OCI-LY7 (cell line): ENCODE data around the gene RUSF1. TPM values are rescaled to one million over a fixed set of nuclear protein-coding genes. Genes with fewer than 3 reads are reported as not detected.

Experiments
- BruUV-seq: library from RNA; stranded (reverse); fragments of 400-500 nt; replicated peaks from 2 replicates; lab custom pipeline; 2021; lab: Mats Ljungman, UMichigan
- CTCF ChIA-PET: fragments of 300-600 bp; sonication (Branson Sonifier 250); formaldehyde crosslinking; loops from one replicate; lab custom pipeline; 2022; ENCODE audit warnings: antibody characterized with exemption; ENCODE audit not compliant: unreplicated experiment; lab: Charles Lee
- POLR2A ChIA-PET: fragments of 300-600 bp; sonication (Branson Sonifier 250); formaldehyde crosslinking; loops from one replicate; lab custom pipeline; 2022; ENCODE audit warnings: antibody characterized with exemption; lab: Charles Lee
- DNase-seq: peaks from one replicate; pipeline ENCODE4 v3.0.0-alpha.2; 2015; ENCODE audit warnings: low spot score
- H2AFZ ChIP-seq: fragments of 200-600 bp; sonication (generic), shearing (Covaris generic); 2 replicates; pipeline ENCODE4 v1.6.1; 2014; ENCODE audit warnings: mild to moderate bottlenecking, antibody characterized with exemption, low read length, moderate library complexity
- H3K27ac ChIP-seq: fragments of 200-600 bp; sonication (generic); 2 replicates; pipeline ENCODE4 v1.5.1; 2014; ENCODE audit warnings: mixed run types, low read depth, mild to moderate bottlenecking, moderate library complexity, low read length, inconsistent platforms; ENCODE audit not compliant: poor library complexity, severe bottlenecking
- H3K36me3 ChIP-seq: fragments of 200-600 bp; sonication (generic); 2 replicates; pipeline ENCODE4 v1.6.1; 2014; ENCODE audit warnings: mild to moderate bottlenecking, antibody characterized with exemption, low read length, moderate library complexity, mixed read lengths; ENCODE audit not compliant: insufficient read depth
- H3K4me1 ChIP-seq: fragments of 200-600 bp; sonication (generic); 2 replicates; pipeline ENCODE4 v1.5.1; 2014; ENCODE audit warnings: mild to moderate bottlenecking, low read length; ENCODE audit not compliant: insufficient read depth, poor library complexity, severe bottlenecking
- H3K4me2 ChIP-seq: fragments of 200-600 bp; sonication (generic); 2 replicates; pipeline ENCODE4 v1.6.1; 2014; ENCODE audit warnings: mild to moderate bottlenecking, low read length
- H3K4me3 ChIP-seq: fragments of 200-600 bp; sonication (generic); 2 replicates; pipeline ENCODE4 v1.5.1; 2014; ENCODE audit warnings: mild to moderate bottlenecking, low read depth, low read length; ENCODE audit not compliant: poor library complexity, severe bottlenecking
- H3K79me2 ChIP-seq: fragments of 200-600 bp; sonication (generic); 2 replicates; pipeline ENCODE4 v1.6.1; 2016; ENCODE audit warnings: low read depth, mild to moderate bottlenecking, low read length, moderate library complexity, mixed read lengths; ENCODE audit not compliant: insufficient read depth
- H3K9me2 ChIP-seq: fragments of 200-600 bp; sonication (generic); 2 replicates; pipeline ENCODE4 v1.6.1; 2016; ENCODE audit warnings: mild to moderate bottlenecking, low read length, mixed read lengths; ENCODE audit not compliant: insufficient read depth
- H3K9me3 ChIP-seq: fragments of 200-600 bp; sonication (generic); 2 replicates; pipeline ENCODE4 v1.6.1; 2014; ENCODE audit warnings: mild to moderate bottlenecking, mixed run types, low read length, mixed read lengths
- H4K20me1 ChIP-seq: fragments of 200-600 bp; sonication (generic); 2 replicates; pipeline ENCODE4 v1.6.1; 2014; ENCODE audit warnings: mild to moderate bottlenecking, antibody characterized with exemption, low read length, moderate library complexity, mixed read lengths; ENCODE audit not compliant: insufficient read depth
- CTCF ChIP-seq: fragments of 200-600 bp; sonication (generic); conservative IDR thresholded peaks from 2 replicates; pipeline ENCODE4 v1.5.1; 2014; ENCODE audit warnings: mild to moderate bottlenecking, antibody characterized with exemption, low read length, moderate library complexity, mixed read lengths
- EZH2phosphoT487 ChIP-seq: fragments of 200-600 bp; sonication (generic); IDR thresholded peaks from 2 replicates; pipeline ENCODE4 v1.6.1; 2018; ENCODE audit warnings: low read depth, borderline replicate concordance, mild to moderate bottlenecking, mixed run types, antibody characterized with exemption, low read length, moderate library complexity, mixed read lengths
- intact Hi-C: fragments of 100-400 bp; cut with micrococcal nuclease; formaldehyde crosslinking; loops from one replicate; pipeline ENCODE4 v1.10.0; 2022; ENCODE audit not compliant: unreplicated experiment
- total RNA-seq, 2 experiments: library from RNA; depleted of rRNA in 1 of 2; stranded (reverse); fragments of >200 nt in 1 of 2; shearing (Covaris generic) in 1 of 2; gene quantifications; 2 replicates each; pipeline ENCODE4 v1.2.3, GENCODE V29; 2014 to 2022

RUSF1 gene
- total RNA-seq, 2 experiments from 2014 or later, result 28.6 to 40.4 TPM

DNA sequence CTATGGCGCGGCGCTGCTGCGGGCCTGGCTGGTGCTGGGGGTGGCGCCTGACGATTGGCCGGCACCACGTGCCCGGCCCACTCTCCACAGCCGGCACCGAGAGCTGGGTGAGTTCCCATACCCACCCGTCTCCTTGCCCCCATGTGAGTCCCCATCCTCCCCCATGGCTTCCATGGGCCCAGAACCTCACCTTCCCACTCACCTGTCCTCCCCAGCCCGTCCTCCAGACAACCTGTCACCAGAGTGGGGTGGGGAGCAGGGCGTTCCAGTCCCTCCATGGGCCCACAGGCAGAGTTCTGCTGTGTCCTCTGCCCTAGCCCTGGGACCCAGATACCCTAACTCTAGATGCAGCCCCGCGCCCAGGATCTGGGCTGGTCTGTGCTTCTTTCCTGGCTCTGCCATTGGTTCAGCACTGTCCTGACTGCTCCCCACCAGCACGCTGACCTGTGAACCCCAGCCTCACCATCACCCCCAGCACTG is 43.4 kb downstream of the RUSF1 start:
- Histone ChIP-seq H4K20me1 (peaks cover 11% of the 10 kb centered on the region), H3K4me3 (no peak overlapping the region), H3K36me3 (no peaks in the 10 kb centered on the region), H3K4me1 (peaks cover 19% of the 10 kb centered on the region), H3K27ac (no peak overlapping the region), H3K4me2 (no peak overlapping the region), H3K79me2 (peaks cover 3% of the 10 kb centered on the region; the same call in 1 of the 2 replicates), H3K9me2 (no peaks in the 10 kb centered on the region), H2AFZ (no peak overlapping the region), H3K9me3 (no peaks in the 10 kb centered on the region)
- no TSS peak for BruUV-seq
- TF ChIP-seq CTCF, result no peak
- TF ChIP-seq EZH2phosphoT487, result no peak
- CTCF ChIA-PET, result no interaction called here
- no peak for DNase-seq
- POLR2A ChIA-PET, result no interaction called here
- intact Hi-C loops, result no loop called here

GRCh38 chr16:31464348-31464769 is 43.8 kb downstream of the RUSF1 start:
- CTCF ChIA-PET, result no interaction called here
- H3K36me3 ChIP-seq, result no peaks in the 10 kb centered on the region
- H3K4me1 ChIP-seq, result peaks cover 19% of the 10 kb centered on the region
- intact Hi-C loops, result no loop called here
- H3K27ac ChIP-seq, result no peak overlapping the region
- H3K4me2 ChIP-seq, result no peak overlapping the region
- H3K79me2 ChIP-seq, result peaks cover 3% of the 10 kb centered on the region; the same call in 1 of the 2 replicates
- POLR2A ChIA-PET, result no interaction called here
- H3K9me3 ChIP-seq, result no peaks in the 10 kb centered on the region
- DNase-seq, result no peak
- BruUV-seq, result no TSS peak
- no peak overlapping the region for H3K4me3 ChIP-seq
- H4K20me1 ChIP-seq, result peaks cover 11% of the 10 kb centered on the region
- no peak for TF ChIP-seq EZH2phosphoT487
- no peak for TF ChIP-seq CTCF
- no peak overlapping the region for H2AFZ ChIP-seq
- no peaks in the 10 kb centered on the region for H3K9me2 ChIP-seq

GRCh38 chr16:31461921-31462804 is 46.0 kb downstream of the RUSF1 start:
- peaks cover 20% of the 10 kb centered on the region for H3K4me1 ChIP-seq
- ChIA-PET POLR2A (no interaction called here), CTCF (no interaction called here)
- no peaks in the 10 kb centered on the region for H3K9me2 ChIP-seq
- intact Hi-C loops, result no loop called here
- H3K9me3 ChIP-seq, result no peaks in the 10 kb centered on the region
- no peak for DNase-seq
- H3K4me2 ChIP-seq, result no peak overlapping the region
- H3K4me3 ChIP-seq, result no peak overlapping the region
- H2AFZ ChIP-seq, result no peak overlapping the region
- TF ChIP-seq EZH2phosphoT487, result no peak
- no peak for TF ChIP-seq CTCF
- no TSS peak for BruUV-seq
- peaks cover 20% of the 10 kb centered on the region; the same call in 1 of the 2 replicates for H3K79me2 ChIP-seq
- peaks cover 11% of the 10 kb centered on the region for H4K20me1 ChIP-seq
- no peak overlapping the region for H3K27ac ChIP-seq
- peaks cover 1% of the 10 kb centered on the region; the same call in 1 of the 2 replicates for H3K36me3 ChIP-seq
